ENCODE measurements around the gene TRAPPC3. TPM values are rescaled to one million over a fixed set of nuclear protein-coding genes. Genes with fewer than 3 reads are reported as not detected.

Gene TRAPPC3
- total and polyA plus RNA-seq, 2 donors (not counting 1 experiment from before 2014, with no cell fraction given) = 40.5 to 42.1 TPM

DNA sequence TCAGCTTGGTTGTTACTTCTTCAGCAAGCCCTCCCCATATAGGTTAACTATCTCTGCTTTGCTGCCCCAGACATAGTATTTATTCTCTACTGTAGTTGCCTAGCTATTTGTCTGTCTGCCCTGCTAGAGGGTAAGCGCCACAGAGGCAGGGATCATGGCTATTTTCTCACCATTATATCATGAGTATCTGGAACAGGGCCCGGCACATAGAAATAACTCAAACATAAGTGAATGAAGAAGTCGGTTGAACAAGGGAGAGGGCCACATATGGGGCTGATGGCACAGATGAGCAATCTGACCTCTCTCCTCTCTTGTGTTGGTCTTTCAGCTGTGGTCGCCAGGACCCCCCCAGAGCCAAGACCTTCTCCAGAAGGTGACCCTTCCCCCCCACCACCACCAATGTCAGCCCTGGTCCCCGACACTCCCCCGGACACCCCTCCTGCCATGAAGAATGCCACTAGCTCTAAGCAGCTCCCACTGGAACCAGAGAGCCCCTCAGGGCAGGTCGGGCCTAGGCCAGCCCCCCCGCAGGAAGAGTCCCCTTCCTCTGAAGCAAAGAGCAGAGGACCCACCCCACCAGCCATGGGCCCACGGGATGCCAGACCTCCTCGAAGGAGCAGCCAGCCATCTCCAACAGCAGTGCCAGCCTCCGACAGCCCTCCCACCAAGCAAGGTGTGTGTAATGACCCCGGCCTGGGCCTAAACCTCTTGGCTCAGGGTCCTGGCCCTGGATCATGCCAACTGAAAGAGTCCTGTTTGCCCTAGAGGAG, 21.5 kb upstream of the TRAPPC3 start:
- Histone ChIP-seq H3K79me2 (ENCODE audit: control insufficient read depth, insufficient read depth, low read length) (peaks cover 46% of the 10 kb centered on the region), H3K9me3 (ENCODE audit: control extremely low read depth in 1 of 3, control insufficient read depth in 2 of 3, insufficient read depth in 1 of 3, low read length in 2 of 3) (no peaks in the 10 kb centered on the region), H3K27me3 (replicated peaks in 1 of 4; ENCODE audit: control extremely low read depth in 1 of 4, control insufficient read depth in 3 of 4, insufficient read depth in 4 of 4, low read length in 3 of 4) (no peaks in the 10 kb centered on the region), H3K36me3 (replicated peaks in 1 of 2; ENCODE audit: control extremely low read depth in 1 of 2, control insufficient read depth in 1 of 2, extremely low read depth in 1 of 2, insufficient read depth in 2 of 2, low read length in 1 of 2) (peaks cover 5 to 50% of the 10 kb centered on the region in 2 experiments), H3K27ac (ENCODE audit: low read length in 2 of 2) (no peak overlapping the region), H3K4me3 (ENCODE audit: control extremely low read depth in 1 of 5, extremely low read depth in 1 of 5, insufficient read depth in 1 of 5, low read depth in 2 of 5, low read length in 4 of 5) (no peak overlapping the region), H4K20me1 (ENCODE audit: control insufficient read depth, insufficient read depth, low read length, poor library complexity, severe bottlenecking) (peaks cover 43% of the 10 kb centered on the region), H3K9ac (ENCODE audit: low read length) (no peak overlapping the region), H2AFZ (ENCODE audit: insufficient read depth, low read depth, low read length, poor library complexity, severe bottlenecking) (no peak overlapping the region), H3K4me1 (ENCODE audit: control insufficient read depth in 2 of 2, insufficient read depth in 2 of 2, low read length in 2 of 2) (peaks cover 11 to 13% of the 10 kb centered on the region in 2 donors), H3K4me2 (replicated peaks; ENCODE audit: low read depth, low read length, poor library complexity, severe bottlenecking) (no peak overlapping the region)
- DNase-seq (no peak), ATAC-seq (ENCODE audit: low read depth) (no peak)
- H3K27ac Mint-ChIP-seq = no peak overlapping the region
- CTCF ChIA-PET = interaction anchor here (0.5 kb wide), 1 partner anchor 63 kb away, joined by 5 read pairs; no protein-coding TSS in a partner anchor
- TF ChIP-seq, protein P1, sequence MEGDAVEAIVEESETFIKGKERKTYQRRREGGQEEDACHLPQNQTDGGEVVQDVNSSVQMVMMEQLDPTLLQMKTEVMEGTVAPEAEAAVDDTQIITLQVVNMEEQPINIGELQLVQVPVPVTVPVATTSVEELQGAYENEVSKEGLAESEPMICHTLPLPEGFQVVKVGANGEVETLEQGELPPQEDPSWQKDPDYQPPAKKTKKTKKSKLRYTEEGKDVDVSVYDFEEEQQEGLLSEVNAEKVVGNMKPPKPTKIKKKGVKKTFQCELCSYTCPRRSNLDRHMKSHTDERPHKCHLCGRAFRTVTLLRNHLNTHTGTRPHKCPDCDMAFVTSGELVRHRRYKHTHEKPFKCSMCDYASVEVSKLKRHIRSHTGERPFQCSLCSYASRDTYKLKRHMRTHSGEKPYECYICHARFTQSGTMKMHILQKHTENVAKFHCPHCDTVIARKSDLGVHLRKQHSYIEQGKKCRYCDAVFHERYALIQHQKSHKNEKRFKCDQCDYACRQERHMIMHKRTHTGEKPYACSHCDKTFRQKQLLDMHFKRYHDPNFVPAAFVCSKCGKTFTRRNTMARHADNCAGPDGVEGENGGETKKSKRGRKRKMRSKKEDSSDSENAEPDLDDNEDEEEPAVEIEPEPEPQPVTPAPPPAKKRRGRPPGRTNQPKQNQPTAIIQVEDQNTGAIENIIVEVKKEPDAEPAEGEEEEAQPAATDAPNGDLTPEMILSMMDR (IDR thresholded peaks at IDR 0.05) = no peak
- TF ChIP-seq EZH2 (IDR thresholded peaks at IDR 0.05; ENCODE audit: borderline replicate concordance, insufficient read depth, low read depth, low read length, poor library complexity, severe bottlenecking) = no peak
- no peaks in the 10 kb centered on the region for H3K9me3 Mint-ChIP-seq (ENCODE audit: insufficient read depth)
- no peak overlapping the region for H3K4me3 Mint-ChIP-seq
- POLR2A ChIA-PET = no interaction called here
- no peaks in the 10 kb centered on the region for H3K27me3 Mint-ChIP-seq
- WGBS (ENCODE audit: insufficient coverage) = 96% methylated on average over 6 of the region's 12 CpGs
- peaks cover 23% of the 10 kb centered on the region for H3K4me1 Mint-ChIP-seq
- intact Hi-C loops (cut with micrococcal nuclease) = no loop called here

DNA sequence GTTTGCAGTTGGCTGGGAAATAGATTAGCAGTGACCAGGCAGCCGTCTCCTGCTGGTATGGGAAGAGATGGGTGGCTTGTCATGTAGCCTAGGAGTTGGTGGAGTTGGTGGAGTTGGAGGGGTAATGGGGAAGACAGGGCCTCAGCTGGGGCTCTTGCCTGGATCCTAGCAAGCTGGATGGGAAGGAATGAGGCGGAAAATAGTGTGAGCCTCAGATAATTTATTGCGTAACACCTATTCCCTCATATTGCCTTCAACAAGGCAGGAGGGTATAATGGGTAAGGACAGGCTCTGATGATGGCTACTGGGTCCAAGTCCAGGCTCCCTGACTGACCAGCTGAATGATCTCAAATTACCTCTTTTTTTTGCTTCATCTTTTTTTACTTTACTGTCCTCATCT, 19.2 kb upstream of the TRAPPC3 start:
- Mint-ChIP-seq H3K27me3 (no peaks in the 10 kb centered on the region), H3K27ac (peak overlapping the region; percentile 10), H3K4me3 (no peak overlapping the region), H3K9me3 (ENCODE audit: insufficient read depth) (no peaks in the 10 kb centered on the region), H3K4me1 (peaks cover 17% of the 10 kb centered on the region)
- WGBS (ENCODE audit: insufficient coverage) = 91% methylated on average over 1 of the region's 3 CpGs
- no peak for DNase-seq
- peaks cover 70% of the 10 kb centered on the region for H3K79me2 ChIP-seq (ENCODE audit: control insufficient read depth, insufficient read depth, low read length)
- peaks cover 0 to 9% of the 10 kb centered on the region in 2 donors for H3K4me1 ChIP-seq (ENCODE audit: control insufficient read depth in 2 of 2, insufficient read depth in 2 of 2, low read length in 2 of 2)
- no peaks in the 10 kb centered on the region for H3K9me3 ChIP-seq (ENCODE audit: control extremely low read depth in 1 of 3, control insufficient read depth in 2 of 3, insufficient read depth in 1 of 3, low read length in 2 of 3)
- POLR2A ChIA-PET = no interaction called here
- TF ChIP-seq EZH2 (IDR thresholded peaks at IDR 0.05; ENCODE audit: borderline replicate concordance, insufficient read depth, low read depth, low read length, poor library complexity, severe bottlenecking) = no peak
- TF ChIP-seq, protein P1 (IDR thresholded peaks at IDR 0.05) = no peak
- H3K4me3 ChIP-seq (ENCODE audit: control extremely low read depth in 1 of 5, extremely low read depth in 1 of 5, insufficient read depth in 1 of 5, low read depth in 2 of 5, low read length in 4 of 5) = no peak overlapping the region
- CTCF ChIA-PET = interaction anchor here (1.5 kb wide), 1 partner anchor 19 kb away, joined by 8 read pairs; no protein-coding TSS in a partner anchor
- peaks cover 3 to 30% of the 10 kb centered on the region in 2 experiments for H3K36me3 ChIP-seq (replicated peaks in 1 of 2; ENCODE audit: control extremely low read depth in 1 of 2, control insufficient read depth in 1 of 2, extremely low read depth in 1 of 2, insufficient read depth in 2 of 2, low read length in 1 of 2)
- no peak overlapping the region for H3K27ac ChIP-seq (ENCODE audit: low read length in 2 of 2)
- peaks cover 39% of the 10 kb centered on the region for H4K20me1 ChIP-seq (ENCODE audit: control insufficient read depth, insufficient read depth, low read length, poor library complexity, severe bottlenecking)
- no peak overlapping the region for H3K4me2 ChIP-seq (replicated peaks; ENCODE audit: low read depth, low read length, poor library complexity, severe bottlenecking)
- no peak overlapping the region for H2AFZ ChIP-seq (ENCODE audit: insufficient read depth, low read depth, low read length, poor library complexity, severe bottlenecking)
- intact Hi-C loops (cut with micrococcal nuclease) = no loop called here
- no peaks in the 10 kb centered on the region for H3K27me3 ChIP-seq (replicated peaks in 1 of 4; ENCODE audit: control extremely low read depth in 1 of 4, control insufficient read depth in 3 of 4, insufficient read depth in 4 of 4, low read length in 3 of 4)
- no peak overlapping the region for H3K9ac ChIP-seq (ENCODE audit: low read length)
- ATAC-seq (ENCODE audit: low read depth) = no peak
